ENCODE results near the gene CCDC174.

The CCDC174 gene

DNA sequence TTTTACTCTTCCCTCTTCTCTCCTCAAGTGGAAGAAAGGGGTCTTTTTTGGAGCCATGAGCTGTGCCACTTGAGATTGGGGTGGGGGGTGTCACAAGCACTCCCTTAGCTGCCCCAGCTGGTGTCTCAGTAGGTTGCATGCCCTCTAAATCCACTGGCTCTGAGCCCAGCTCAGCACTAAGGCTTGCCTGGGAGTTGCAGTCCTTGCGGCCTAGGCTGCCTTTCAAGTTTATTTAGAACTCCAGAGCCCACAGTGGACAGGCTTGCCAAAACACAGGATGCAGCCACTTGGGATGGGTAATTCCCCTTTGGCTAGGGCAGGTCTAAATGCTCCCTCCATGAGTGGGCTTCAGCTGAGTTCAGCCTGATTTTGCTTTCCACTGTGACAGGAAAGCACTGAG, 48.1 kb downstream of the CCDC174 start:
- Histone ChIP-seq H3K4me3 (ENCODE audit: low read depth, low read length) (no peak overlapping the region), H3K18ac (ENCODE audit: low read length) (no peak overlapping the region), H2BK120ac (ENCODE audit: insufficient read depth, low read length, poor library complexity) (no peak overlapping the region), H3K27me3 (ENCODE audit: insufficient read depth, low read length) (no peaks in the 10 kb centered on the region), H4K12ac (ENCODE audit: low read depth, low read length) (no peak overlapping the region), H2BK12ac (ENCODE audit: low read length) (no peak overlapping the region), H4K91ac (ENCODE audit: low read depth, low read length) (no peak overlapping the region), H2AK5ac (ENCODE audit: low read length) (no peak overlapping the region), H2AFZ (ENCODE audit: insufficient read depth, low read length, poor library complexity) (no peak overlapping the region), H4K8ac (ENCODE audit: low read depth, low read length) (no peak overlapping the region), H3K27ac (ENCODE audit: low read depth, low read length) (no peak overlapping the region), H3K4me1 (ENCODE audit: control insufficient read depth in 1 of 2, insufficient read depth in 2 of 2, low read length in 2 of 2) (no peaks in the 10 kb centered on the region), H3K9me3 (ENCODE audit: insufficient read depth, low read depth, low read length) (peaks cover 3% of the 10 kb centered on the region), H3K14ac (ENCODE audit: low read length) (no peak overlapping the region), H2BK5ac (ENCODE audit: low read depth, low read length, poor library complexity) (no peak overlapping the region), H3K79me2 (ENCODE audit: control insufficient read depth, insufficient read depth, low read length, poor library complexity) (no peaks in the 10 kb centered on the region), H3K23ac (ENCODE audit: low read length) (no peak overlapping the region), H3K4me2 (ENCODE audit: low read length) (no peak overlapping the region), H3K36me3 (ENCODE audit: control insufficient read depth in 1 of 2, insufficient read depth in 2 of 2, low read length in 2 of 2) (no peaks in the 10 kb centered on the region), H3K79me1 (ENCODE audit: low read length) (no peaks in the 10 kb centered on the region), H3K9ac (ENCODE audit: low read length) (no peak overlapping the region), H3K4ac (ENCODE audit: low read depth, low read length) (no peak overlapping the region)
- WGBS (ENCODE audit: extremely low coverage, insufficient coverage, insufficient read length) = no CpG with 5 or more reads among the region's 1 CpG
- no peak for DNase-seq

DNA sequence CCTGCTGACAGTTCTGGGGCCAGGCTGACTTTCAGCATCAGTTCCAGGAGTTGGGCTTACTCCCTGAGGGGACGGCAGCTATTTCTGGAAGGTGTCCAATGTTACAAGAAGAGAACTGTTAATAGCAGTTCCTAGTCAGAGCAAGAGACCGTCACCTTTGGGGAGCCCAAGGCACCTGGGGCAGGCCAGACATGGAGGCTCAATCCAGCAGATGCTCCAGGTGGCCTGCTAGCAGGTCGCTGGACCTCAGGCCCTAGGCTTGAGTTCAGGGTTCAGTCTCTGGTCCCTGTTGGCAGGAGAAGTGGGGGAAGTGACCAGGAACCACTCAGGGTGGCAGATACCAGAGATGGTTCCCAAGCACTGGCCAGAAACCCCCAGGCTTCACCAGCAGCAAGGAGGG, 49.3 kb downstream of the CCDC174 start:
- no peak overlapping the region for H3K4me3 ChIP-seq (ENCODE audit: low read depth, low read length)
- no peak overlapping the region for H3K4ac ChIP-seq (ENCODE audit: low read depth, low read length)
- no peak overlapping the region for H2AK5ac ChIP-seq (ENCODE audit: low read length)
- no peaks in the 10 kb centered on the region for H3K79me1 ChIP-seq (ENCODE audit: low read length)
- H3K9me3 ChIP-seq (ENCODE audit: insufficient read depth, low read depth, low read length) = peaks cover 3% of the 10 kb centered on the region
- no peaks in the 10 kb centered on the region for H3K36me3 ChIP-seq (ENCODE audit: control insufficient read depth in 1 of 2, insufficient read depth in 2 of 2, low read length in 2 of 2)
- no peak overlapping the region for H3K23ac ChIP-seq (ENCODE audit: low read length)
- no CpG with 5 or more reads among the region's 3 CpGs for WGBS (ENCODE audit: extremely low coverage, insufficient coverage, insufficient read length)
- H3K4me1 ChIP-seq (ENCODE audit: control insufficient read depth in 1 of 2, insufficient read depth in 2 of 2, low read length in 2 of 2) = no peaks in the 10 kb centered on the region
- H2BK120ac ChIP-seq (ENCODE audit: insufficient read depth, low read length, poor library complexity) = no peak overlapping the region
- no peak overlapping the region for H4K12ac ChIP-seq (ENCODE audit: low read depth, low read length)
- H3K27me3 ChIP-seq (ENCODE audit: insufficient read depth, low read length) = no peaks in the 10 kb centered on the region
- no peak overlapping the region for H3K14ac ChIP-seq (ENCODE audit: low read length)
- H3K9ac ChIP-seq (ENCODE audit: low read length) = no peak overlapping the region
- no peak overlapping the region for H3K18ac ChIP-seq (ENCODE audit: low read length)
- no peak overlapping the region for H2BK5ac ChIP-seq (ENCODE audit: low read depth, low read length, poor library complexity)
- H4K8ac ChIP-seq (ENCODE audit: low read depth, low read length) = no peak overlapping the region
- no peaks in the 10 kb centered on the region for H3K79me2 ChIP-seq (ENCODE audit: control insufficient read depth, insufficient read depth, low read length, poor library complexity)
- H2AFZ ChIP-seq (ENCODE audit: insufficient read depth, low read length, poor library complexity) = no peak overlapping the region
- no peak overlapping the region for H4K91ac ChIP-seq (ENCODE audit: low read depth, low read length)
- no peak overlapping the region for H3K4me2 ChIP-seq (ENCODE audit: low read length)
- no peak for DNase-seq
- H3K27ac ChIP-seq (ENCODE audit: low read depth, low read length) = no peak overlapping the region
- H2BK12ac ChIP-seq (ENCODE audit: low read length) = no peak overlapping the region

DNA sequence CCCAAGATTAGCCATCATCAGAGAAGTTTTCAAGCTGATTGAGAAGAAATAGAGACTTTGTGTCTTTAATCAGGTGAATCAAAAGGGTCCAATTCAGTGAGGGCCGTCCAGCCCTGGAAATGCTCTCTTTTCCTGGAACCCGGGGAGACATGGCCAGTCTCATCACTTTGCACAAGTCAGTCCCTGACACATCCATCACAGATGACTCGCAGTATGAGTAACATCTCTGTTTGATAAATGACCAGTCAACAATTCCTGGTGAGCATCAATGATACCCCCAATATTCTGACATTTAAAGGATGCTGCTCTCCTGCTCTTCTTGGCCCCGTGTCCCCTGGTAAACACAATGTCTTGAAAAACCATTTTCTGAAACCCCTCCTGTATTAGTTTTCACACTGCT, 50.1 kb downstream of the CCDC174 start:
- Histone ChIP-seq H3K4ac (ENCODE audit: low read depth, low read length) (no peak overlapping the region), H3K36me3 (ENCODE audit: control insufficient read depth in 1 of 2, insufficient read depth in 2 of 2, low read length in 2 of 2) (no peaks in the 10 kb centered on the region), H4K12ac (ENCODE audit: low read depth, low read length) (no peak overlapping the region), H2BK120ac (ENCODE audit: insufficient read depth, low read length, poor library complexity) (no peak overlapping the region), H4K8ac (ENCODE audit: low read depth, low read length) (no peak overlapping the region), H3K79me2 (ENCODE audit: control insufficient read depth, insufficient read depth, low read length, poor library complexity) (no peaks in the 10 kb centered on the region), H3K4me3 (ENCODE audit: low read depth, low read length) (no peak overlapping the region), H3K27ac (ENCODE audit: low read depth, low read length) (no peak overlapping the region), H3K23ac (ENCODE audit: low read length) (no peak overlapping the region), H2BK5ac (ENCODE audit: low read depth, low read length, poor library complexity) (no peak overlapping the region), H3K9ac (ENCODE audit: low read length) (no peak overlapping the region), H3K4me2 (ENCODE audit: low read length) (no peak overlapping the region), H3K14ac (ENCODE audit: low read length) (no peak overlapping the region), H4K91ac (ENCODE audit: low read depth, low read length) (no peak overlapping the region), H2AK5ac (ENCODE audit: low read length) (no peak overlapping the region), H3K79me1 (ENCODE audit: low read length) (no peaks in the 10 kb centered on the region), H3K9me3 (ENCODE audit: insufficient read depth, low read depth, low read length) (peaks cover 3% of the 10 kb centered on the region), H3K18ac (ENCODE audit: low read length) (no peak overlapping the region), H2BK12ac (ENCODE audit: low read length) (no peak overlapping the region), H2AFZ (ENCODE audit: insufficient read depth, low read length, poor library complexity) (no peak overlapping the region), H3K27me3 (ENCODE audit: insufficient read depth, low read length) (no peaks in the 10 kb centered on the region), H3K4me1 (ENCODE audit: control insufficient read depth in 1 of 2, insufficient read depth in 2 of 2, low read length in 2 of 2) (no peaks in the 10 kb centered on the region)
- DNase-seq = no peak
- no CpG with 5 or more reads among the region's 4 CpGs for WGBS (ENCODE audit: extremely low coverage, insufficient coverage, insufficient read length)

DNA sequence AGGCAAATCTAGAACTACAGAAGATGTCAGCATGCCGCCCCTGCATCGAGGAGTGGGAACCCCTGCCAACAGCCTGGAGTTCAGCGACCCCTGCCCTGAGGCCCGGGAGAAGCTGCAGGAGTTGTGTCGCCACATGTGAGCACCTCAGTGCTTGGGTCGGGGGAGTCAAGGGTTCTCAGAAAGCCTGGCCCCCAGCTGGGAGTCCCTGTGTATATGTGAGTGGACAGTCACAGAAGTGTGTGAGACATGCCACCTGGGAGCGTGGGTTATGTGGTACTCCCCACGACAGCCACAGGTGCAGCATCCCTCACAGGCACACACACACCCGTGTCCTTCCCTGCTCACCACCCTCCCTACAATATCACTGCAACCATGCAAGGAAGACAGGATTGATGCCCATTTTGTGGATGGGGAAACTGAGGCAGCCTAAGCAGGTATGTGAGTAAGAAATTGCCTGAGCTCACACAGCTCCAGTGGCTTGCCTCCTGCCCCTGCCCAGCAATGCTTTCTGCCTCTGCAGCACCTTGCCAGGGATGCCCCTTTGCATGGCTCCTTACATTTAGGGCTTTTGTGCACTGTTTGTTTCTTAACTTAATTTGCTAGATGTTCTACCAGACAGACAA, 51.7 kb downstream of the CCDC174 start:
- Histone ChIP-seq H3K9ac (ENCODE audit: low read length) (no peak overlapping the region), H3K14ac (ENCODE audit: low read length) (no peak overlapping the region), H3K4ac (ENCODE audit: low read depth, low read length) (no peak overlapping the region), H4K8ac (ENCODE audit: low read depth, low read length) (no peak overlapping the region), H4K91ac (ENCODE audit: low read depth, low read length) (no peak overlapping the region), H3K27me3 (ENCODE audit: insufficient read depth, low read length) (no peaks in the 10 kb centered on the region), H3K27ac (ENCODE audit: low read depth, low read length) (no peak overlapping the region), H3K4me1 (ENCODE audit: control insufficient read depth in 1 of 2, insufficient read depth in 2 of 2, low read length in 2 of 2) (no peaks in the 10 kb centered on the region), H4K12ac (ENCODE audit: low read depth, low read length) (no peak overlapping the region), H2BK12ac (ENCODE audit: low read length) (no peak overlapping the region), H3K9me3 (ENCODE audit: insufficient read depth, low read depth, low read length) (peaks cover 3% of the 10 kb centered on the region), H3K4me3 (ENCODE audit: low read depth, low read length) (no peak overlapping the region), H3K79me2 (ENCODE audit: control insufficient read depth, insufficient read depth, low read length, poor library complexity) (no peaks in the 10 kb centered on the region), H3K36me3 (ENCODE audit: control insufficient read depth in 1 of 2, insufficient read depth in 2 of 2, low read length in 2 of 2) (no peaks in the 10 kb centered on the region), H3K4me2 (ENCODE audit: low read length) (no peak overlapping the region), H3K23ac (ENCODE audit: low read length) (no peak overlapping the region), H2AK5ac (ENCODE audit: low read length) (no peak overlapping the region), H3K18ac (ENCODE audit: low read length) (no peak overlapping the region), H2BK5ac (ENCODE audit: low read depth, low read length, poor library complexity) (no peak overlapping the region), H3K79me1 (ENCODE audit: low read length) (no peaks in the 10 kb centered on the region), H2BK120ac (ENCODE audit: insufficient read depth, low read length, poor library complexity) (no peak overlapping the region), H2AFZ (ENCODE audit: insufficient read depth, low read length, poor library complexity) (no peak overlapping the region)
- no CpG with 5 or more reads among the region's 9 CpGs for WGBS (ENCODE audit: extremely low coverage, insufficient coverage, insufficient read length)
- no peak for DNase-seq
